GM13976 (cell line): ENCODE results near the gene ZFHX3.

ENCODE experiments used
- DNase-seq: peaks from one replicate; pipeline ENCODE4 v3.0.0; 2012; ENCODE audit warnings: low spot score
- CTCF ChIP-seq: IDR thresholded peaks from 2 replicates; pipeline ENCODE4 v1.5.1; 2012; ENCODE audit warnings: borderline replicate concordance, mild to moderate bottlenecking; ENCODE audit not compliant: insufficient read depth; ENCODE audit errors: extremely low read depth, missing control alignments, control extremely low read depth
- in situ Hi-C: fragments of 300-500 bp; cut with MboI; formaldehyde crosslinking; loops from one replicate; pipeline ENCODE4 v1.12.0; 2022; ENCODE audit warnings: low sequenced_read_pairs, mixed read lengths, inconsistent platforms; ENCODE audit not compliant: unreplicated experiment

ZFHX3 gene

DNA sequence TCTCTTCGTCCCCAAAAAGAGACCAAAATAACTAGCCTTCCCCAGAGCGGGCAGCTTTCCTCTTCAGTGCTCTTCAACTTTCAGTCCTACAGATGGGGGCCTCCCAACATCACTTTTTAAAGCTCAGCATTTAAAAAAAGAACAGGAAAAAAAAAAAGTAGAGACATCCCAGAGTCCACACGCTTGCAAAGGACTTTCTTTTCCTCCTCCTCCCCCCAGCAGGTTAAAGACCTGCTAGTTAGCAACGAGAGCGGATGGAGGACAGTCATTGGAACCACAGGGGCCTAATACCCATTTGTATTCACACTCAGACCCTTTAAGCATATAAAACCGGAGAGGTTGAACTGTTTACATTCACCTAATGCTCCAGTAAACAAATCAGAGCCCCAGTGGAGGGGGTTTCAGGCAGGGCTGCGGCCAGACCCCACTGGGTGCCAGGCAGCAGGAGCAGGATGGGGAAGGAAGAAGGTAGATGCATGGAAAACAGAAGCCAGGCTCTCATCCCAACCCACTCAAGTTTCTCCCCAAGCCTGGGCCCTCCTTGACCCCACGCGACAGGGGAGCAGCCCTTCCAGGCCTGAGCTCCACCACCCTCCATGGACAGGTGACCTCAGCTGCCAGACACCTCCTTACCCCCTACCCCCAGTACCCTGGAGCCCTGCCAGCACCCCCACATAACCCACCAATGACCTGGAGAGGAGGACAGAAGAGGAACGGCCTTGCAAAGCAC is 15.2 kb downstream of the ZFHX3 start:
- DNase-seq = peak; percentile 60
- TF ChIP-seq CTCF = no peak
- in situ Hi-C loops = loop anchor here (25.0 kb wide), 1 partner anchor 370 kb away; no protein-coding TSS in a partner anchor

DNA sequence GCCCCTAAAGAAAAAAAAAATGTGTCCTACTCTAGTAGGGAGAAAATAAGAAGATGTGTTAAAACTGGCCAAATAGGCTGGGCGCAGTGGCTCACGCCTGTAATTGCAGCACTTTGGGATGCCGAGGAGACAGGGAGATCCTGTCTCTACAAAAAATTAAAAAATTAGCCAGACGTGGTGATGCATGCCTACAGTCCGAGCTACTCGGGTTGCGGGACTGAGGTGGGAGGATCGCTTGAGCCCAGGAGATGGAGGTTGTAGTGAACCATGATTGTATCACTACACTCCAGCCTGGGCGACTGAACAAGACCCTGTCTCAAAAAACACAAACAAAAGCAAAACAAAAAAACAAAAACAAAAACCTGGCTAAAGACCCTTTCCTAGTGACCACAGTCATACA is 15.9 kb downstream of the ZFHX3 start:
- in situ Hi-C loops = loop anchor here (25.0 kb wide), 1 partner anchor 370 kb away; no protein-coding TSS in a partner anchor
- DNase-seq = no peak

DNA sequence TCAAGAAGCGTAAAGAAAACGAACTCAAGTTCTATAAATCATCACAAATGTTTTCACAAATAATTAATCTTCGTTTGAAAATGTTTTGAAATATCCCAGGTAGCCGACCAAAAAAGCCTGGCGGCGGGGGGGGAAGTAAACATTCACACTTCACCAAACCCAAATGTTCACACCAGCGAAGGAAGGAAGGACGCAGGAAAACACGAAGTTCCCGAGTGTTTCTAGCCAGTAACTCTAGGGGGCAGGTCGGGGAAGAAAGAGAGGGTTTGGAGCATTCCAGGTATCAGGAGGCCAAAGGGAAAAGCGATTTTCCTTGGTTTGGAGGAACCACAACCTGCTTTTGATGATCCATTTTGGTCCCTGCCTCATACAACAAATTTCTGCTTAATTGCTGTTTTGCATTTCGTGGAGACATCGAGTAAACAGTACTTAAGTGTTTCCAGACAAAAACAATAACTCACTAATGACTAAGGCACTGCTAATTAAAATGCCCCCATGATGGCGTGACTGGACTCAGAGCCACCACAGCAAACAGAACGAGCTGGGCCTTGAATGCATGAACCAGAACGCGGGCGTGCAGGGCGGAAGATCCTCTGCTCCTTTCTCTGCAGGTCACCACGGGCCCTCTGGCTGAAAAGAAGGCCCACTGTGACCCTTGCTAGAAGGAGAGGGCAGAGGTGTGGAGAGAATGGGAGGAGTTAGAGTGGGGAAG is 16.6 kb downstream of the ZFHX3 start:
- no peak for TF ChIP-seq CTCF
- in situ Hi-C loops = loop anchor here (25.0 kb wide), 1 partner anchor 369 kb away; no protein-coding TSS in a partner anchor
- no peak for DNase-seq

More for the DNA sequence above, 15.9 kb downstream of the ZFHX3 start:
- no peak for TF ChIP-seq CTCF

DNA sequence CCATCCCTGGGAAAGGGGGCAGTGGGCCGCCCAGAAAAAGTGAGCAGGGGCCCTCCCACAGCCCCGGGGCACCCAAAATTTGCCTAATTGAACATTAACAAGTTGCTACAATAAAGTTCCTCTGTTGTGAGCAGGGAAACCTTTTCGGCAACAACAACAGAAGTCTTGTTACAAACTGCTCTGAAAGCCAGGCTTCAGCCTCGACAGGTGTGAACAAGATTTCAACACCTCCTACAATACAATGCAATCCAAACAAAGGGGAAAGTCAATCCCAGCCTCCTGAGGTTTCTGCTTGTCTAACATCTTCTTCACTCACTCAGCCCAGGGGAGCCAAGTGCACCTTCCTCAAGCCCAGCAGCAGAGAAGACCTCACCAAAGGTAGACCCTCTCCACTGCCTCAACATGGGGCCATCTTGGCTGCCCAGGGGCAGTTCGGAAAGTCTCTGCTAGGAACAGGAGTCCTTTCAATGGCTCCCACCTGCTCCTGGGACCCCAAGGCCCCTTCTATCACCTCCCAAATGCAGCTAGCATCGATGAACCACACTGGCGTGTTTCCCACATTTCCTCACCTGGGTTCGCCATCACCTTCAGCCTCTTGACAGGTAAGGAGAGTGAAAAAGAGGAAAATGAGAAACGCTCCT is 19.1 kb downstream of the ZFHX3 start:
- no peak for DNase-seq
- TF ChIP-seq CTCF = no peak
- in situ Hi-C loops = loop anchor here (25.0 kb wide), 1 partner anchor 367 kb away; no protein-coding TSS in a partner anchor

DNA sequence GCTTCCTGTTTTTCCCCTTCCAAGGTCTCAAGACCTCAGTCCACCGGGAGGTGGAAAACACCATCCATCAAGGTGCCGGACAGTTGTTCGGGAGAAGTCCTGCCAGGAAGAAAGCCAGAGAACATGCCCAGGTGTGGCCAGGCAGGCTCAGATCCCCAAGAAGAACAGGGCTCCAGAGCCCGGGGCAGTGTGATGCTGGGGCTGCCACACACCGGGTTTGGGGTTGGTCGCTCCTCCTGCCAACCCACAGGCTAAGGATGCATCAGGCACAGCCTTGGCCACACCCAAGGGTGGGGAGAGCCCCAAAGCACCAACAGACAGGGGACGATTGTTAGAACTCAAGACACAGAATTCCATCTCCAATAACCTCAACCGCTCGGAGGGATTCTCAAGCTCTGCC is 19.7 kb downstream of the ZFHX3 start:
- TF ChIP-seq CTCF = no peak
- in situ Hi-C loops = loop anchor here (25.0 kb wide), 1 partner anchor 366 kb away; no protein-coding TSS in a partner anchor
- no peak for DNase-seq

DNA sequence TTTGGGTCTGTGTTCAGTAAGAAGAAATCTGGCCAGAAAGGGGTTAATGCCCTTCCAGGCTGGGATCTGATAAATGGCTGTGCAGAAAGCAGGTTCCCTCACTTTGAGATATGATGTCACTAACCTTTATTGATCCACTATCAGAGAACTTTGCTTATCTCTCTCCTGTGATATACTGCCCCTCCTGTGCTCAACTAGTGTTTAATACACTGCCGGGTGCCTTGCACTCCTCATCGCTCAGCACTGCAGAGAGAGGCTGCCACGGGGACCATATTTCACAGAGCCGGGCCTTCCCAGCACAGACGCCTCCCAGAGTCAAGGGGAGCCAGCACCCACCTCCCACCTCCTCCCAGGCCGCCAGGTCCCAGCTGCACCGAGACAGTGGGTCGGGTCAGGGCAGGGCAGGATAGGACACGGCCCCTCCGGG is 20.2 kb downstream of the ZFHX3 start:
- no peak for TF ChIP-seq CTCF

More for the DNA sequence above, 20.2 kb downstream of the ZFHX3 start:
- DNase-seq = no peak
- in situ Hi-C loops = loop anchor here (25.0 kb wide), 1 partner anchor 365 kb away; no protein-coding TSS in a partner anchor
